Right renal cortex interstitium (tissue), 3 donors: Measurements from ENCODE around the gene ATAD5. TPM values are rescaled to one million over a fixed set of nuclear protein-coding genes. Genes with fewer than 3 reads are reported as not detected.
A peak's percentile ranks its signal among the peaks of the same experiment; 100 is the strongest.
"Not testable (repeated sequence)": the region's sequence is repeated elsewhere in the genome, so short reads cannot be mapped to it uniquely, and the experiment has no call there.

ENCODE experiments used
- DNase-seq, 3 donors: peaks; one replicate each; pipeline ENCODE4 v3.0.0-alpha.2; 2013; ENCODE audit warnings: low read depth in 3 of 3, low spot score in 2 of 3
- polyA plus RNA-seq, 3 donors: library from polyadenylated mRNA; unstranded; fragments of 120-200 nt; gene quantifications; one replicate each; pipeline ENCODE4 v1.2.1, GENCODE V29; 2013; ENCODE audit not compliant: insufficient read length in 3 of 3

ATAD5 gene
- polyA plus RNA-seq, 3 donors = 5.9 to 6.5 (median 6.5) TPM

DNA sequence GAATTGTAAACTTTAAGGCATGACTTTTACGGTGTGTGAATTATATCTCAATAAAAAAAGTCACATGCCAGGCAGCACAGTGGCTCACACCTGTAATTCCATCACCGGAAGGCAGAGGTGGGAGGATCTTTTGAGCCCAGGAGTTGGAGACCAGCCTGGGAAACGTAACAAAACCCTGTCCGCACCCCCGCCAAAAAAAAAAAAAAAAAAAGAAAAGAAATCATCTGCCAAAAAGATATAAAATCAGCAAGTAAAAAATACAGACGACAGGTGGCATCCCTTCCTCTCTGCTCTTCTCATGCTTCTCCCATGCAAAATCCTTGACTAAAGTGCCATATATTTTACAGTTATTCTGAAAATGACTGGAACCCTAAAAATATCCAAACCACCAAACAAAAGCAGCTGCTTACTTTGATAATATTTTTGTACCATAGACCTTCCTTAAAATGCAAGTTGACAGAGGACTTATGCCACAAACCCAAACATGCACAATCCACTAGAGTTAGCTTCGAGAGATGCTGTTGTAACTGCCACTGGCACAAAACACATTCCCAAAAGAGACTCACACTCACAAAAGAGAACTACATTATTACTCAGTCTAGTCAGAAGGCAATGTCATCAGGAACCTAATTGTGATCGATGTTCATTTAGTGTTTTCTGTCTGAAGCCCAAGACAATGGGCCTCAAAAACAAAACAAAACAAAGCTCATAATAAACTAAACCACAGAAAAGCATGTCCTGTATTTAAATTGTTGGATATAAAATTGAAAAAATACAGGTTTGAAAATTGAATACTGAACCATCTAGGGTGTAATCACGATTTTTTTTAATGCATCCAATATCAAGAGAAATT, 9.7 kb upstream of the ATAD5 start:
- DNase-seq = no peak

GRCh38 chr17:30822919-30823318, 8.8 kb upstream of the ATAD5 start:
- not testable (repeated sequence) for DNase-seq

DNA sequence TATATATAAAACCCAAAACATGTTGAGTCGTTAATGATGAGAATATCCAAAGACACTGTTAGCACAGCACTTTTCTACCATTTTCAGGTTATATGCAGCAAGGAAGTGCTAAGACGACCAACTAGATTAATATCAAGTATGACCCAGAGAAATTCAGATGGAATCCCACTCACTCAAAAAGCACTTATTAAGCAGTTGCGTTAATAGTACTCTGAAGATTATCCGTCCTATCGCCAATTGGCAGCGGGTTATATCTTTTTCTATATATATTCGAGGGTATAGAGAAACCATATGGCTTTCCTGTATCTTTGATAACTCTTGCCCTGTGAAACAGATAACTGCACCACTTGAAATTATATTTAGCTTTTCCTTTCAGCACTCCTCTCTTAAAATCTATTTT, 8.3 kb upstream of the ATAD5 start:
- no peak for DNase-seq

DNA sequence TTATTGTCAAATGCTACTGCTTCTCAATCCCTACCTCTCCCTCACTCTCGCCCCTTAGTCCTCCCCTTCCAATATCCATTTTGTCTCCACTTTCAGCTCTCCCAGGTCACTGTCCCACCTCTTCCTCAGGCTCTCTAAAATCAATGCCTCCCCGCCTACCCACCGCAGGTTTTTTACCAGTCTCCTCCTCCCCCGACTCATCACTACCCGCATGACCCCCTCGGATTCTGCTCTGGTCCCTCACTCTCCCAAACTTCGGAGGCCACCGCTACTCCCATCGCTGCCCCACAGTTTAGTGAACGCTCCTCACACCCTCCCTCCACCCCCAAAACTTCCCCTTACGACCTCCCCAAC, 7.8 kb upstream of the ATAD5 start:
- no peak for DNase-seq

DNA sequence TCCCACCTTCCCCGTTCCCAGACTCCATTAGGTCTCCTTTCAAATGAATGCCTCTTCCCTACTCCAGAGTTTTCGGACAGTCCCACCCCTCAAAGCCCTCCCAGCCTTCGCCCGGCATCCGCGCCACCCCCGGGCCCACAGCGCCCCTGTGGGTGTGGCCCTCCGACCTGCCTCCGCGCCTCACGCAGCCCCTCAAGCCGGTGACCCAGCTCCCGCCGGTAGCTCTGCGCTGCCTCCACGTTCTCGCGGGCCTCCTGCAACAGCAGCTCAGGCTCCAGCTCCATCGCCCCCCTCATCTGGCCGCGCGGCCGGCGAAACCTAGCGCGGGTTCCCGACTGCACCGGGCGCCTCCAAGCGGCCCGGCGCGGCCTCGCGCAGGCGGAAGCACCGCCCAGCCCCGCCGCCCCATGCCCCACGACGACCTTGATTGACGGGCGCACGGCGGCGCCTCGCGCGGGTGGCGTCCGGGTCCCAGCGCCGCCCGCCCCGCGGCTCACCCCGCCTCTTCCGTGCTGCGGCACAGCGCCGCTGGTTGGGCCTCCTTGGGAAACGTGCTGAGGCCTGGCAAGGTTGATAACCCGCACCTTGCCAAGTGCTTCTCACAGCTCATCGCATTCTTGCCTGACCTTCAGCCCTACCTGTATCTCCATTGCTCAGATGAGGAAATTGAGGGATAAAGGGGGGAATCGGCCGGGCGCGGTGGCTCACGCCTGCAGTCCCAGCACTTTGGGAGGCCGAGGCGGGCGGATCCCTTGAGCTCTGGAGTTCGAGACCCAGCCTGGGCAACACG, 7.2 kb upstream of the ATAD5 start, which contains the start of gene CRLF3:
Gene CRLF3 (minus strand): TSS at position 337 of the 790 bp plus-strand sequence. CDS start 41 bp downstream, at position 296.
- peak; percentile 50 to 81 (median 75) for DNase-seq

GRCh38 chr17:30827082-30827481, 4.7 kb upstream of the ATAD5 start:
- no peak for DNase-seq

DNA sequence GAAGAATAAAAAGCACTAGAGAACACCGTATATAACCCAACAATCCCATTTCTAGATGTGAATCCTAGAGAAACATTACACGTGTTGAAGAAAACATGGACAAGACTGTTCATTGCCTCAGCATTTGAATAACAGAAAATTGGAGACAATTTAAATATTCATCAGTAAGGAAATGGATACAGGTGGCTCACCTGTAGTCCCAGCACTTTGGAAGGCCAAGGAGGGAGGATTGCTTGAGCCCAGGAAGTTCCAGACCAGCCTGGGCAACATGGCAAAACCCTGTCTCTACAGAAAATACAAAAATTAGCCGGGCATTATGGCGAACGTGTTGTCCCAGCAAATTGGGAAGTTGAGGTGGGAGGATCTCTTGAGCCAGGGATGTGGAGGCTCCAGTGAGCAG, 2.7 kb upstream of the ATAD5 start:
- DNase-seq = no peak

GRCh38 chr17:30831257-30831656, 509 bp upstream of the ATAD5 start:
- DNase-seq = no peak

DNA sequence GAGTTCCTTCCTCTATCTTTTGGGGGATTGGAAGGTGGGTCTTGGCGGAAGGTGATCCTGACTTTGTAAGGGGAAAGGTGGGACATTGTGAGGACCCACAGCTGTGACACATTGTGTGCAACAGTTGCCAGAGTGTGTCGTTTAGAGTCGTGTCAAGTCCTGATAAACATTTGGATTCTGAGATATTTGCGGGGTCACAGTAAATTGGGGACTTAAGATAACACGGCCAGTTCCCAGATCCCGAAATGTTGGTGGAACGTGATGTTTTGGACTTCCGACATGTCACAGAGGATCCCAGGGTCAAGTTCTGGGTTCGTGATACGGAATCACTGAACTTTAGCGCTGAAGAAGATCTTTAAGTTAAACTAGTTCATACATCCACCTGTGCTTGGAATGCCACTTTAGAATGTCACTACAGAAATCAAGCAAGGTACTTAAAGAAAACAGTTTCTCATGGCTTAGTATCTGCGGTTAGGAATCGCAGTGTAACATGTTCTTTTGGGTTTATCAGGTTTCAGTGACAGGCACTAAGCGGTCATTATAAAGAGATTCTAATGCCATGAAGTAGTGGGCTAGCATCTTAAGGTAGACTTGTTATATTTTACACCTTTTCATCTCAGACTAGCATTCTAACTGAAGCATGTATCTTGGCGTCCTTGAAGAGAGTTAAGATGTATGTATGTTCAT, 815 bp downstream of the ATAD5 start:
- DNase-seq = no peak

GRCh38 chr17:30838202-30838807, 6.5 kb downstream of the ATAD5 start:
- no peak for DNase-seq

DNA sequence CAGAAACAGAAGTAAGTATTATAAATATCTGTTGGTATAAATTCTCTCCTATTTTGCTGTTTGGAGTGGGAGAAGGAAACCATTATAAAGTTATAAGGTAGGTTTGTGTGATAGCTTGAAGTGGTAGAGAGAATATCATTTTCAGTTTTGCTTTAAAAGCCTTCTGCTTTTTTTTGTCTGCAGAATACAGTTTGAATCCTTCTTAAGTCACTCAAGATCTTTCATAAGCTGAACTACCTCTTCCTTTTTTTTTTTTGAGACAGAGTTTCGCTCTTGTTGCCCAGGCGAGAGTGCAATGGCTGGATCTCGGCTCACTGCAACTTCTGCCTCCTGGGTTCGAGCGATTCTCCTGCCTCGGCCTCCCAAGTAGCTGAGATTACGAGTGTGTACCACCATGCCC, 9.0 kb downstream of the ATAD5 start:
- no peak for DNase-seq

GRCh38 chr17:30848021-30848420, 16.3 kb downstream of the ATAD5 start:
- no peak for DNase-seq

GRCh38 chr17:30854146-30854545, 22.4 kb downstream of the ATAD5 start:
- no peak for DNase-seq

DNA sequence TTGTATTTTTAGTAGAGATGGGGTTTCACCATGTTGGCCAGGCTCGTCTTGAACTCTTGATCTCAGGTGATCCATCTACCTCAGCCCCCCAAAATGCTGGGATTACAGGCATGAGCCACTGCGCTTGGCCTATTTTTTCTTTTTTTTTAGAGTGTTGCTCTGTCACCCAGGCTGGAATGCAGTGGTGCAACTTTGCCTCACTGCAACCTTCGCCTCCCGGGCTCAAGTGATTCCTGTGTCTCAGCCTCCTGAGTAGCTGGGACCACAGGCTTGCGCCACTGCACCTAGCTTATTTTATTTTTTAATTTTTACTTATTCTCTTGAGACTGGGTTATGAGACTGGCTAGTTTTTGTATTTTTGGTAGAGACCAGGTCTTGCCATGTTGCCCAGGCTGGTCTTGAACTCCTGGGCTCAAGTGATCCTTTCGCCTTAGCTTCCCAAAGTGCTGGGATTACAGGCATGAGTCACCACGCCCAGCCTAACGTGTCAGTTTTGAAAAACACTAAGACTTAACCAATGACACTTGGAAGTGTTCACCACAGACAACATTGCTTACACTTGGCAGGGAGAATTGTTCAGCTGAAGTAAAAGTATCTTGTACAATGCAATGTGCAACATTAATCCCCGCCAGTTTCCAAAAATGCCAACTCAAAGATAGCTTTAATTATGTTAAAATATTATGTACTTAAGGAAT, 26.9 kb downstream of the ATAD5 start:
- no peak for DNase-seq

DNA sequence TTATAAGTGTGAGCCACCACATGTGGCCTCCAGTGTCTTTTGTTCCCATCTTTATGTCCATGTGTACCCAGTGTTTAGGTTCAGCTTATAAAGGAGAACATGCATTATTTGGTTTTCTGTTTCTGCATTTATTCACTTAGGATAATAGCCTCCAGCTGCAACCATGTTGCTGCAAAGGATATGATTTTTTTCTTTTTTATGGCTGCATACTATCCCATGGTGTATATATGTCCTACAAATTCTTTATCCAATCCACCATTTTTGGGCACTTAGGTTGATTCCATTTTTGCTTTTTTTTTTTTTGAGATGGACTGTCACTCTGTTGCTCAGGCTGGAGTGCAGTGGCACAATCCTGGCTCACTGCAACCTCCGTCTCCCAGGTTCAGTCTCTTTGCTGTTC, 32.9 kb downstream of the ATAD5 start:
- no peak for DNase-seq

DNA sequence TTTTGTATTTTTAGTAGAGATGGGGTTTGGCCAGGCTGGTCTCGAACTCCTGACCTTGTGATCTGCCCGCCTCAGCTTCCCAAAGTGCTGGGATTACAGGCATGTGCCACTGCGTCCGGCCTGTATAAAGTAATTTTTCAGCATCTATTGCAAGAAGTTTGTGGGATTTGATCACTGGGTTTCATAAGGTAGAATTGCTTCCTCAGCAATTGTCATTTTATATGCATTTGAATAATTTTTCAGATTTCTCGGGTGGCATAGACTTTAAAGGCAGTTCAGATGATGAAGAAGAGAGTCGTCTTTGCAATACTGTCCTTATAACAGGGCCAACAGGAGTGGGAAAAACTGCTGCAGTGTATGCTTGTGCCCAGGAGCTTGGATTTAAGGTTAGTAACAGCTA, 37.2 kb downstream of the ATAD5 start:
- DNase-seq = no peak

DNA sequence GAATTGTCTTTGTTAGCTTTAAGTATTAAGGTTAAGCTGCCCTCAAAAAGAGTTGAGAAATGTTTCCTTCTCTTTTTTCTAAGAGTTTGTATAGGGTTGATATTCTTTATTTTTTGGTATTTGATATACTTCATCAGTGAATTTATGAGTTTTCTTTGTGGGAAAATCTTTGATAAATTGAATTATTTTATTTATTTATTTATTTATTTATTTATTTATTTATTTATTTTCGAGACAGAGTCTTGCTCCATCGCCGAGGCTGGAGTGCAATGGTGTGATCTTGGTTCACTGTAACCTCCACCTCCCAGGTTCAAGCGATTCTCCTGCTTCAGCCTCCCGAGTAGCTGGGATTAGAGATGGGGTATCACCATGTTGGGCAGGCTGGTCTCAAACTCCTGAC, 54.4 kb downstream of the ATAD5 start:
- DNase-seq = no peak

DNA sequence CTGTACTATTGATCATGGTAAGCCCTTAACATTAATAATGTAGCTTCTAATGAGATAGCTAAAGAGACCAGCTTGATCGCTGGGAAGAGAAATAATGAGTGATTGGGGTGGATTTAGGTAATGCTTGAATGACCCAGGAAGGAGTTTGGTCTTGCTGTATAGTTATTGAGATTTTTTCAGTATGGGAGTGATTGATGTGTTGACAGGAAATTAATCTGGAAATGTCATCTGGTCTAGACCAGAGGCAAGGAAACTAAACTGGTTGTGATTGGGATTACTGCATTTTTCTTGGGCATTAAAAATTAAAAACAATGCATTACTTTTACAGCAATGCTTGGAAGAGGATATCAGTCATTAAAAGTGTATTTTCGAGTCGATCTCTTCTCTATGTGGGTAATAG, 62.5 kb downstream of the ATAD5 start:
- no peak for DNase-seq

GRCh38 chr17:30897311-30897710, 65.5 kb downstream of the ATAD5 start:
- DNase-seq = no peak

GRCh38 chr17:30905742-30906100, 74.0 kb downstream of the ATAD5 start:
- DNase-seq = peak in 1 of 3 donors; percentile 3
